ENCODE results near the gene SMC3.

DNA sequence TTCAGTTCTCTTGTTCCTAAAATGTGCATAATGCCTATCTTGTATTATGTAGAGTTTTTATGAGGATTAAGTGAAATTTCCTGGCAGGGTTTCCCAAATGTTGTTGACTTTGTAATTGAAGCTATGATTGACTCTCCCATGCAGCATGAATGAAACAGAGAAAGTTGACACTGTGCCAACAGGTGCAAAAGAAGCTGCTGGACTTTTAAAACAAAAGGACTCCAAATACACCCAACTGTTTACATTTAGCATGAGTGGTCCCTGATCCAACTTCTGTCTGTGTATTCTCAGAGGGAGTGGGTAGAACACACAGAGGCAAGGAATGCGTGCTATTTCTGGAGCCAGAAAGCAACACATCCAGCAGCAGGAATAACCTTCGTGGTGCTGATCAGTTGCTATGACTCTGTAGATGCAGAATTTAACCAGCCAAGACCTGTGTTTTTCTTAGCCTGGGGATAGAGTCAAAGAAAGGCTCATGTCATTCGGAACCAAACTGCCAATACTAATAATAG is 62.2 kb downstream of the SMC3 start:
- TF ChIP-seq TAF1 (IDR thresholded peaks at IDR 0.05; ENCODE audit: borderline replicate concordance, low read depth, low read length), result no peak
- TF ChIP-seq POLR2AphosphoS5 (IDR thresholded peaks at IDR 0.05; ENCODE audit: low read depth, low read length), result no peak

Data from GM12892 (cell line).